Measurements from ENCODE around the gene GPC6.

GRCh38 chr13:93388701-93389100, 162.1 kb downstream of the GPC6 start:
- TF ChIP-seq POLR2A (IDR thresholded peaks at IDR 0.05) = no peak
- TF ChIP-seq CTCF (IDR thresholded peaks at IDR 0.05) = no peak
- TF ChIP-seq POLR2AphosphoS5 (IDR thresholded peaks at IDR 0.05; ENCODE audit: insufficient read depth in 1 of 2, low read depth in 1 of 2) = no peak

Data from vagina (tissue), 2 donors.